Measurements from ENCODE around the gene FAM240B.

DNA sequence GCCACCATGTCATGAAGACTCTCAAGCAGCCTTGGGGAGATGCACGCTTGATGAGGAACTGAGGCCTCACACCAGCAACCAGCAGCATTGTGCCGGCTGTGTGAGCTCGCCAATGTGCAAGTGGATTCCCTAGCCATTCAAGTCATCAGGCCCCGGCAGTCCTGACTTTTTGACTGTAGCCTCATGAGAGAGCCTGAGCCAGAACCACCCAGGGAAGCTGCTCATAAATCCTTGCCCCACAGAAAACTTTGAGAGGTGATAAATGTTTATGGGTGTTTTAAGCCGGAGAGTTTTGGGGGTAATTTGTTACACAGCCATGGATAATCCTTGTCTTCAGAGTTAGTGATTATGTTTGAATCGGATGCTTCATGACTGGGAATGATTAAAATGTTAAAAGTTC, 44.7 kb downstream of the FAM240B start:
- no peak for TF ChIP-seq POLR2AphosphoS5 (IDR thresholded peaks at IDR 0.05)
- TF ChIP-seq, protein P1, sequence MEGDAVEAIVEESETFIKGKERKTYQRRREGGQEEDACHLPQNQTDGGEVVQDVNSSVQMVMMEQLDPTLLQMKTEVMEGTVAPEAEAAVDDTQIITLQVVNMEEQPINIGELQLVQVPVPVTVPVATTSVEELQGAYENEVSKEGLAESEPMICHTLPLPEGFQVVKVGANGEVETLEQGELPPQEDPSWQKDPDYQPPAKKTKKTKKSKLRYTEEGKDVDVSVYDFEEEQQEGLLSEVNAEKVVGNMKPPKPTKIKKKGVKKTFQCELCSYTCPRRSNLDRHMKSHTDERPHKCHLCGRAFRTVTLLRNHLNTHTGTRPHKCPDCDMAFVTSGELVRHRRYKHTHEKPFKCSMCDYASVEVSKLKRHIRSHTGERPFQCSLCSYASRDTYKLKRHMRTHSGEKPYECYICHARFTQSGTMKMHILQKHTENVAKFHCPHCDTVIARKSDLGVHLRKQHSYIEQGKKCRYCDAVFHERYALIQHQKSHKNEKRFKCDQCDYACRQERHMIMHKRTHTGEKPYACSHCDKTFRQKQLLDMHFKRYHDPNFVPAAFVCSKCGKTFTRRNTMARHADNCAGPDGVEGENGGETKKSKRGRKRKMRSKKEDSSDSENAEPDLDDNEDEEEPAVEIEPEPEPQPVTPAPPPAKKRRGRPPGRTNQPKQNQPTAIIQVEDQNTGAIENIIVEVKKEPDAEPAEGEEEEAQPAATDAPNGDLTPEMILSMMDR (IDR thresholded peaks at IDR 0.05) = no peak
- no peak for TF ChIP-seq POLR2A (IDR thresholded peaks at IDR 0.05)

All from breast epithelium (tissue), 3 donors.